Esophagus squamous epithelium (tissue), 4 donors: ENCODE measurements around the gene LRRC36.

ENCODE experiments used
- CTCF ChIP-seq, 6 experiments: fragments of 450-650 bp in 4 of 6; fragments of 200-600 bp in 2 of 6; sonication (generic) in 2 of 6; IDR thresholded peaks; one replicate each; pipeline ENCODE4 v1.5.1; 2016 to 2019; ENCODE audit warnings: antibody characterized with exemption in 6 of 6, mild to moderate bottlenecking in 4 of 6, moderate library complexity in 4 of 6
- POLR2A ChIP-seq, 4 donors: fragments of 450-650 bp; IDR thresholded peaks; one replicate each; pipeline ENCODE4 v1.6.1; 2017; ENCODE audit warnings: antibody characterized with exemption in 4 of 4, mild to moderate bottlenecking in 4 of 4, moderate library complexity in 3 of 4

GRCh38 chr16:67312719-67313118 is 13.9 kb upstream of the LRRC36 start:
- TF ChIP-seq CTCF (IDR thresholded peaks at IDR 0.05): no peak
- TF ChIP-seq POLR2A (IDR thresholded peaks at IDR 0.05): no peak
